AG09309 (cell line): ENCODE data around the gene ZBP1.

ENCODE experiments used
- DNase-seq: peaks from one replicate; pipeline ENCODE4 v3.0.0-alpha.2; 2010; ENCODE audit warnings: low read depth
- H3K4me3 ChIP-seq: 2 replicates; pipeline ENCODE4 v1.5.1; 2011; ENCODE audit warnings: mild to moderate bottlenecking, low read depth, low read length, moderate library complexity; ENCODE audit not compliant: control insufficient read depth
- CTCF ChIP-seq: IDR thresholded peaks from 2 replicates; pipeline ENCODE4 v1.5.1; 2011; ENCODE audit warnings: mild to moderate bottlenecking, low read depth, low read length, inconsistent platforms; ENCODE audit not compliant: insufficient read depth, control insufficient read depth; ENCODE audit errors: missing control alignments

Gene ZBP1

DNA sequence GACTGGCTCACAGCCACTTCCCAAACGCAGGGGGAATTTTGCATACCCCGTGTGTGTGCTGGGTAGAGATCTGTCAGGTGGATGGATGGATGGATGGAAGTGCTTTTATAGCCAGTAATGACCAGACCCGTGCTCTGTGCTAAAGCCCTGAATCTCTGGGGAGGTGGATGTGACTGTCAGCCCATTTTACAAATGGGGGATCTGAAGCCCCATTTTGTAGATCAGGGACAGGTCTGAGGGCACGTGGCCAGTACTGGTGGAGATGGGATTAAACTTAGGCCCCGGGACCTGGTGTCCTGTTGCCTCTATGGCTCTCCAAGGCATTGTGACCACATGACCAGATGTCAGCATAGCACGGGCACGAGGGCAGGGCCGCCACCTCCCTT, 38.2 kb upstream of the ZBP1 start:
- no peak overlapping the region for H3K4me3 ChIP-seq
- no peak for TF ChIP-seq CTCF
- no peak for DNase-seq

DNA sequence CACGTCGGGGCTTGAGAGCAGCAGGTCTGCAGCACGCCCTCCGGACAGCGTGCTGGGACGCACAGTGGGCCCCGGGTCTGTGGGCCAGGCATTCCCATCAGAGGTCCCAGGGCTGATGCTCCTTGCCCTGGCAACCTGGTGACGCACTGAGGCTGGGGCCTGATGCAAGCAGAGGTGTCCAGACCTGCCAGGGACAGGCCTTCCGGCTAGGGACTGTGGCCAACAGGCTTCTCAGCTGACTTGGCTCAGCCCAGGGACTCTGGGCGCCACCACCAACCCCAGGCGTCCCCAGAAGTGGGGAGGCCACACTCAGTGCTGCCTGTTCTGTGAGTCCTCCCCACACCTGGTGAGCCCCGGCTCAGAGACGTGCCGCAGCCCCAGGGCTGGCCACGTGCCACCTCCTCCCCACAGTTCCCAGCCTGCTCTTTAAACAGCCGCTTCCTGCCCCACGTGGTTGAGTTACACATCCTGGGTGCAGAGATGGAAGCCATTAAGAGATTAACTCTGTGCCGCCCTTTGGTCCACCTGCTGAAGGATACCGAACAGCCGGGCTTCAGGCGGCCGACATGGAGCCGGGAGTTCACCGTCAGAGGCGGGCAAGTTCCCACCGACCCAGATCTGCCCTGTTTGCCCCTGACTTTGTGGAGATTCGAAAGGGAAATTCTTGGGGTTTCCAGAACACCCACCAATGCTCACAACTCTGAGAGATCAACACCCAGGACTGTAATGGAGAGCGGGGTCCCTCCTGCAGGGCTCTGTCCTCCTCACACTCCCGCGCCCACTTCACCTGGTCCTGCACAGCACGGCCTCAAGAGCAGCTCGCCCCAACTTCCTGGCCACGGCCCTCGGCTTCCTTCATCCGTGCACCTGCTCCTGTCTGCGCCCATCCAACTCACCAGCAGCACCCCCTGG, 37.6 kb upstream of the ZBP1 start:
- TF ChIP-seq CTCF = no peak
- DNase-seq = no peak
- no peak overlapping the region for H3K4me3 ChIP-seq

DNA sequence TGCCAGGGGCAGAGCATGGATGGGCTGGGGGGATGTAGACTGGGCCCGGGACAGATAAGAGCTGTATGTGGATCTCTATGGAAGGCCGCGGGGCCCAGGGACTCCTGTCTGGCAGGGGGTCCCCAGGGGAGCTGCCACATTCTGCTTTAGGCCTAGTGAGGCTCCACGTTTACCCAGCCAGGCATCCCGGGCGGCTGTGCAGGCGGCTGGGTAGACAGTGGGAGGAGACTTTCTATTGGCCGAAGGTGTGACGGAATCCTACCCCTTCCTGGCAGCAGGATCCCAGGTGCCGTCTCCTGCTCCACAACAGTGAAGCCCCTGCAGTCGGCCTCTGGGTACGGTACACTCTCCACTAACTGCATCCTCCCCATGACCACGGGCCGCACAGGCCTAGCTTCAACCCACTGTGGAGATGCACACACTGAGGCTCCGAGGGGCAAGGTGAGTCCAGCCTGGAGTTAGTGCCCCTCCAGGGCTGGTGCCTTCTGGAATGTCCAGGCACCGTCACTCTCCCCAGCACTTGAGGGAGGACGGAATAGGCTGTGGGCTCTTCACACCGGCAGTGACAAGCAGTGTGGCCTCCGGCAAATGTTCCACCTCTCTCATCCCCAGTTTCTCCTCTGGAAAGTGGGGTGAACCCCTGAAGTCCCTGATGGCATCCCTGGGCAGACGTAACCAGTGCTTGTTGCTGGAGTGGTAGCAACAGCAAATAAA, 36.8 kb upstream of the ZBP1 start:
- no peak for DNase-seq
- H3K4me3 ChIP-seq = no peak overlapping the region
- no peak for TF ChIP-seq CTCF

DNA sequence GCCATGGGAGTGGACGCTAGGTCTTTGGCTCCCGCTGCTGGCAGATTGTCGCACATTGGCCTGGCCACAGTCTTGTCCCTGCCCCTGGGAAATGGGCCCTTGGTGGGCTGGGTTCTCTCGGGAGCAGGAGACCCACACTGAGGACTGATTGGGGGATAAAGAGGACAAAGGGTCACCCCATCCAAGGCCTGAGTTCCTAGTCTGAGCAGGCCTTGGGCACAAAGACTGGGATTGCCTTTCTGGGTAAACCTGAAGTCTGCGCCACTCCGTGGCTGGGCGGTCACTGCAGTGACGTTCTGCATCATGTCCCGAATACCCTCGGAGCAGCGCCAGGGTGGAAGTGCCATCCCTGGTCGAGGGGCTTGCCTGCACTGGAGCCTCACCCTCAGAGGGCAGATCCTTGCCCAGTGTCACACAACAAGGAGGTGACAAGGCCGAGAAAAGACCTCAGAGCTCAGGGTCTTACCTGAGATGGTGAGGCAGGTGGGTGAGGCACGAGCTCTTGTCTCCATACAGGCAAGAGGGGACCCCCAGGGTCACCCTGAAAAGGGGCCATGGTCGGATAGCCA, 36.1 kb upstream of the ZBP1 start:
- DNase-seq = no peak
- no peak for TF ChIP-seq CTCF
- H3K4me3 ChIP-seq = no peak overlapping the region

GRCh38 chr20:57655809-57656155, 35.6 kb upstream of the ZBP1 start:
- no peak overlapping the region for H3K4me3 ChIP-seq
- TF ChIP-seq CTCF = no peak
- DNase-seq = no peak

- DNase-seq = no peak
- H3K4me3 ChIP-seq = no peak overlapping the region
- TF ChIP-seq CTCF = no peak
Measured at GRCh38 chr20:57654998-57655808, 35.0 kb upstream of the ZBP1 start.
